Measurements from ENCODE around the gene ITGA11. TPM values are rescaled to one million over a fixed set of nuclear protein-coding genes. Genes with fewer than 3 reads are reported as not detected.

The ITGA11 gene
- total RNA-seq, 1 donor from 2014 or later: 0.53 TPM

GRCh38 chr15:68339481-68339880 lies 92.5 kb downstream of the ITGA11 start:
- no peak for TF ChIP-seq CTCF (IDR thresholded peaks at IDR 0.05; ENCODE audit: insufficient read depth, low read length, severe bottlenecking)
- no peak overlapping the region for H3K4me3 ChIP-seq (ENCODE audit: low read depth, low read length)
- no peak for FAIRE-seq
- peaks cover 5% of the 10 kb centered on the region for H3K27me3 ChIP-seq (ENCODE audit: control insufficient read depth, insufficient read depth, low read length)
- no peak for DNase-seq (ENCODE audit: low read depth)
- H3K36me3 ChIP-seq (ENCODE audit: control insufficient read depth, insufficient read depth, low read length): no peaks in the 10 kb centered on the region

GRCh38 chr15:68337826-68338225 lies 94.1 kb downstream of the ITGA11 start:
- TF ChIP-seq CTCF (IDR thresholded peaks at IDR 0.05; ENCODE audit: insufficient read depth, low read length, severe bottlenecking): no peak
- H3K27me3 ChIP-seq (ENCODE audit: control insufficient read depth, insufficient read depth, low read length): peaks cover 5% of the 10 kb centered on the region
- no peak overlapping the region for H3K4me3 ChIP-seq (ENCODE audit: low read depth, low read length)
- no peak for DNase-seq (ENCODE audit: low read depth)
- FAIRE-seq: no peak
- no peaks in the 10 kb centered on the region for H3K36me3 ChIP-seq (ENCODE audit: control insufficient read depth, insufficient read depth, low read length)

- no peak for DNase-seq (ENCODE audit: low read depth)
- Histone ChIP-seq H3K27me3 (ENCODE audit: control insufficient read depth, insufficient read depth, low read length) (peaks cover 8% of the 10 kb centered on the region), H3K4me3 (ENCODE audit: low read depth, low read length) (no peak overlapping the region), H3K36me3 (ENCODE audit: control insufficient read depth, insufficient read depth, low read length) (no peaks in the 10 kb centered on the region)
- TF ChIP-seq CTCF (IDR thresholded peaks at IDR 0.05; ENCODE audit: insufficient read depth, low read length, severe bottlenecking): no peak
- FAIRE-seq: no peak
These were observed 95.4 kb downstream of the ITGA11 start for GRCh38 chr15:68336516-68336915.

GRCh38 chr15:68335655-68336054 lies 96.3 kb downstream of the ITGA11 start:
- Histone ChIP-seq H3K27me3 (ENCODE audit: control insufficient read depth, insufficient read depth, low read length) (peaks cover 8% of the 10 kb centered on the region), H3K4me3 (ENCODE audit: low read depth, low read length) (no peak overlapping the region), H3K36me3 (ENCODE audit: control insufficient read depth, insufficient read depth, low read length) (no peaks in the 10 kb centered on the region)
- no peak for FAIRE-seq
- no peak for DNase-seq (ENCODE audit: low read depth)
- no peak for TF ChIP-seq CTCF (IDR thresholded peaks at IDR 0.05; ENCODE audit: insufficient read depth, low read length, severe bottlenecking)

GRCh38 chr15:68335251-68335650 lies 96.7 kb downstream of the ITGA11 start:
- H3K27me3 ChIP-seq (ENCODE audit: control insufficient read depth, insufficient read depth, low read length): peaks cover 8% of the 10 kb centered on the region
- FAIRE-seq (no peak), DNase-seq (ENCODE audit: low read depth) (no peak)
- TF ChIP-seq CTCF (IDR thresholded peaks at IDR 0.05; ENCODE audit: insufficient read depth, low read length, severe bottlenecking): no peak
- no peak overlapping the region for H3K4me3 ChIP-seq (ENCODE audit: low read depth, low read length)
- H3K36me3 ChIP-seq (ENCODE audit: control insufficient read depth, insufficient read depth, low read length): no peaks in the 10 kb centered on the region

GRCh38 chr15:68334661-68335124 lies 97.3 kb downstream of the ITGA11 start:
- no peak for TF ChIP-seq CTCF (IDR thresholded peaks at IDR 0.05; ENCODE audit: insufficient read depth, low read length, severe bottlenecking)
- no peak for FAIRE-seq
- Histone ChIP-seq H3K4me3 (ENCODE audit: low read depth, low read length) (no peak overlapping the region), H3K36me3 (ENCODE audit: control insufficient read depth, insufficient read depth, low read length) (no peaks in the 10 kb centered on the region), H3K27me3 (ENCODE audit: control insufficient read depth, insufficient read depth, low read length) (peaks cover 9% of the 10 kb centered on the region)
- no peak for DNase-seq (ENCODE audit: low read depth)
